Glutamatergic neuron (in vitro differentiated cells): ENCODE measurements around the gene SCAANT1. TPM values are rescaled to one million over a fixed set of nuclear protein-coding genes. Genes with fewer than 3 reads are reported as not detected.
A peak's percentile ranks its signal among the peaks of the same experiment; 100 is the strongest.

ENCODE experiments used
- DNase-seq: peaks from one replicate; pipeline ENCODE4 v3.0.0; 2022
- H3K27ac Mint-ChIP-seq: one replicate; pipeline ENCODE4 v1.8.0; 2020; ENCODE audit warnings: mild to moderate bottlenecking, mixed read lengths, inconsistent platforms; ENCODE audit not compliant: unreplicated experiment
- H3K27me3 Mint-ChIP-seq: one replicate; pipeline ENCODE4 v1.8.0; 2020; ENCODE audit warnings: mild to moderate bottlenecking, moderate library complexity, mixed read lengths, inconsistent platforms; ENCODE audit not compliant: unreplicated experiment
- H3K36me3 Mint-ChIP-seq: one replicate; pipeline ENCODE4 v1.8.0; 2020; ENCODE audit warnings: mild to moderate bottlenecking, mixed read lengths, inconsistent platforms; ENCODE audit not compliant: unreplicated experiment
- H3K4me1 Mint-ChIP-seq: one replicate; pipeline ENCODE4 v1.8.0; 2020; ENCODE audit warnings: mild to moderate bottlenecking, low read depth, mixed read lengths, inconsistent platforms; ENCODE audit not compliant: unreplicated experiment
- H3K4me3 Mint-ChIP-seq: one replicate; pipeline ENCODE4 v1.8.0; 2020; ENCODE audit warnings: mild to moderate bottlenecking, mixed read lengths, inconsistent platforms; ENCODE audit not compliant: unreplicated experiment
- H3K9me3 Mint-ChIP-seq: one replicate; pipeline ENCODE4 v1.8.0; 2020; ENCODE audit warnings: mild to moderate bottlenecking, moderate library complexity, mixed read lengths, inconsistent platforms; ENCODE audit not compliant: unreplicated experiment
- CTCF ChIP-seq: fragments of 200-600 bp; sonication (generic); IDR thresholded peaks from one replicate; pipeline ENCODE4 v1.5.0; 2021; ENCODE audit not compliant: partially characterized antibody, unreplicated experiment
- total RNA-seq: library from RNA; stranded (reverse); fragmentation: NEBNext Ultra II Directional; extraction: Animal tissue kit (Norgen Biotek cat#: 25700); gene quantifications from one replicate; pipeline ENCODE4 v1.2.1, GENCODE V29; 2021; ENCODE audit not compliant: unreplicated experiment

Gene SCAANT1
- total RNA-seq, 1 donor from 2014 or later, result not detected

GRCh38 chr3:63910891-63911290 lies 1.3 kb downstream of the SCAANT1 start:
- H3K27ac Mint-ChIP-seq, result no peak overlapping the region
- peaks cover 3% of the 10 kb centered on the region for H3K4me1 Mint-ChIP-seq
- no peaks in the 10 kb centered on the region for H3K36me3 Mint-ChIP-seq
- no peak for DNase-seq
- TF ChIP-seq CTCF, result no peak
- peaks cover 11% of the 10 kb centered on the region for H3K27me3 Mint-ChIP-seq
- H3K4me3 Mint-ChIP-seq, result peak overlapping the region; percentile 95
- peaks cover 5% of the 10 kb centered on the region for H3K9me3 Mint-ChIP-seq

- Mint-ChIP-seq H3K4me3 (no peak overlapping the region), H3K27me3 (peaks cover 11% of the 10 kb centered on the region), H3K9me3 (peaks cover 5% of the 10 kb centered on the region), H3K36me3 (no peaks in the 10 kb centered on the region), H3K4me1 (peaks cover 3% of the 10 kb centered on the region), H3K27ac (no peak overlapping the region)
- no peak for TF ChIP-seq CTCF
- DNase-seq, result no peak
Observed at GRCh38 chr3:63910001-63910400, 2.2 kb downstream of the SCAANT1 start.

- no peak for DNase-seq
- Mint-ChIP-seq H3K4me3 (no peak overlapping the region), H3K9me3 (peaks cover 5% of the 10 kb centered on the region), H3K27ac (no peak overlapping the region), H3K27me3 (peaks cover 11% of the 10 kb centered on the region), H3K36me3 (no peaks in the 10 kb centered on the region), H3K4me1 (peaks cover 3% of the 10 kb centered on the region)
- no peak for TF ChIP-seq CTCF
Observed at GRCh38 chr3:63909431-63909830, 2.8 kb downstream of the SCAANT1 start.

GRCh38 chr3:63908776-63909175 lies 3.4 kb downstream of the SCAANT1 start:
- Mint-ChIP-seq H3K4me1 (peaks cover 3% of the 10 kb centered on the region), H3K27me3 (peaks cover 9% of the 10 kb centered on the region), H3K4me3 (no peak overlapping the region), H3K9me3 (peaks cover 5% of the 10 kb centered on the region), H3K27ac (no peak overlapping the region), H3K36me3 (no peaks in the 10 kb centered on the region)
- DNase-seq, result no peak
- no peak for TF ChIP-seq CTCF

GRCh38 chr3:63908081-63908736 lies 4.0 kb downstream of the SCAANT1 start:
- Mint-ChIP-seq H3K27me3 (peaks cover 6% of the 10 kb centered on the region), H3K9me3 (peaks cover 5% of the 10 kb centered on the region), H3K27ac (no peak overlapping the region), H3K4me3 (no peak overlapping the region), H3K4me1 (peaks cover 3% of the 10 kb centered on the region), H3K36me3 (no peaks in the 10 kb centered on the region)
- no peak for DNase-seq
- no peak for TF ChIP-seq CTCF
